Muscle of arm (tissue), 12 donors: ENCODE measurements around the gene RAD51B. TPM values are rescaled to one million over a fixed set of nuclear protein-coding genes. Genes with fewer than 3 reads are reported as not detected.
A peak's percentile ranks its signal among the peaks of the same experiment; 100 is the strongest.

Source experiments
- DNase-seq: peaks from one replicate; pipeline ENCODE4 v3.0.0-alpha.2; 2013
- polyA plus RNA-seq, 12 donors: library from polyadenylated mRNA; unstranded; fragments of 120-200 nt; gene quantifications; one replicate each; pipeline ENCODE4 v1.2.1, GENCODE V29; 2013; ENCODE audit not compliant: insufficient read length in 12 of 12

The RAD51B gene
- polyA plus RNA-seq, 12 donors: 6.3 to 13.1 (median 9.7) TPM; not detected in 2

DNA sequence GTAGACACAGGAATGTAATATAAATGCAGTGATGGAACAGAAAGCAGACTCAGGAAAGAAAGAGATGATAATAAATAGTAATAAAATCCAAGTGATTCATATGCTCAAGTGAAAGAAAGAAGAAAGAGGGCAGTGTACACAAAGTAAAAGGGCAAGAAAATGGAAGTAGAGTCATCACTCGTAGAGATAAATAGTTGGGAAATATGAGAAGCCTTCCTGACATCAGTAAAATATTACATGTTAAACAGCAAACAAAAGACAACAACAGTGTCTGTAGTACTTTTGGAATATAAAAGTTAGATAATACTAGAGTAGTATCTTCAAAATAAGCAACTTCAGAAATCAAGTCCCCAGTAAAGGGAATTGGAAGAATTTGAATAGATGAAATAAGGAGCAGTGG is 412.3 kb downstream of the RAD51B start:
- no peak for DNase-seq

DNA sequence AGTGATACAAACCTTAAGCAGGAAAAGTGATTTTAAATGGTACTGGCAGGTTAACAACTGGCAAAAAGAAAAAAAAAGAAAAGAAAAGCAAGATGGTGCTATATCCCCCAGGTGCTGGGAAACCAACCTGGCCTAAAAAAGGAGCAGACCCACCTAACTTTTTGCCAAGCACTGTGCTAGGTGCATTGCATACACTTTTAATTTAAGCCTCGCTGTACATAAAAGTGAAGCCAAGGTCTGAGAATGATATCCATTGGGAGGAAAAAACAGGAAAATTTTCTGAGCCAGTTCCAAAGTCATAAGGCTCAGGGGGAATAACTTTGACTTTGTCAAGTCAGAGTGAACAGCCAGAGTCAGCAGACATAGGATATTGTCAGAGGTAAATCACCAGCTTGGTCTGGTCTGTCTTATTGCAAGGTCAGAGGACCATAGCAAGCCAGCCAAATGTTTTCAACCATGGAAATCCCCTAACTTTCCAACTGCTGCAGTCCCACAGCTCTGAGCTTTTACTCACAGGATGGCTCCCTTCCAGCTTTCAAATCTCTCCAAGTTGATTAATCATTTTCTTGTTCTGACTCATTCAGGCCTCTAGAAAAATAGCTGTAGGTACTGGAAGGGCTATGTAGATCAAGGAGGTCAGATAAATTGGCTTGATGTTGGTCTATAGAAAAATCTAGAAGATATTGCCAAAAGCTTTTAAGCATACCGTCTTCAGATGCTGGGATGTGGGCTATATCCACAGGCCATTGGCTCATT is 412.9 kb downstream of the RAD51B start:
- DNase-seq: peak; percentile 92

DNA sequence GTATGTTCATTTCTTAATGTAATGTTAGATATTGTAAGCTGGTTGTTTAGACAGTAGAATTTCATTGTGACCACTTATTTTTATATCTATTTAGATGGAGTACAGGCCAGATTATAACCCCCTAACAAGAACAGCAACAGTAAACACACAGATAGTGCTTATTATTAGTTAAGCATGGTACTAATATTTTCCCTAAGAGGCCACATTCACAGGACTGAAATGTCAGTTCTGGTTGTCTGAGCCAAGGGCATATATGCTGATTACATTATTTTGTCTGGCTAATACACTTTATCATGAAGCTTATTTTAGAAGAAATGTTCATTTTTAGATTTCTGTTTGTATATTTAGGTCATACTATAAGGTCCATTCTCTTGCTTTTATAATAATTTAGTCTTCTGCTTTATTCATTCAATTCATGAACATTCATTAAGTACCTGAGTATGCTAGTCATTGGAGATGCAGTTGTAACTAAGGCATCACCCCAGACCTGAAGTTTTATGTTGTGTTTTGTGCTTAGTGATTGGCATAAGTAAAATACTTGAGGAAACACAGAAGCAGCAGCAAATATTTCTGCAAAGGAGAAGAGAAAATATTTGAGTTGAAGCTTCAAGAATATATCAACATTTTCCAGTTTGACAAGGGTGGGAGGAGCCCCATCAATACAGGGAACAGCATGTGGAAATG is 413.7 kb downstream of the RAD51B start:
- no peak for DNase-seq

DNA sequence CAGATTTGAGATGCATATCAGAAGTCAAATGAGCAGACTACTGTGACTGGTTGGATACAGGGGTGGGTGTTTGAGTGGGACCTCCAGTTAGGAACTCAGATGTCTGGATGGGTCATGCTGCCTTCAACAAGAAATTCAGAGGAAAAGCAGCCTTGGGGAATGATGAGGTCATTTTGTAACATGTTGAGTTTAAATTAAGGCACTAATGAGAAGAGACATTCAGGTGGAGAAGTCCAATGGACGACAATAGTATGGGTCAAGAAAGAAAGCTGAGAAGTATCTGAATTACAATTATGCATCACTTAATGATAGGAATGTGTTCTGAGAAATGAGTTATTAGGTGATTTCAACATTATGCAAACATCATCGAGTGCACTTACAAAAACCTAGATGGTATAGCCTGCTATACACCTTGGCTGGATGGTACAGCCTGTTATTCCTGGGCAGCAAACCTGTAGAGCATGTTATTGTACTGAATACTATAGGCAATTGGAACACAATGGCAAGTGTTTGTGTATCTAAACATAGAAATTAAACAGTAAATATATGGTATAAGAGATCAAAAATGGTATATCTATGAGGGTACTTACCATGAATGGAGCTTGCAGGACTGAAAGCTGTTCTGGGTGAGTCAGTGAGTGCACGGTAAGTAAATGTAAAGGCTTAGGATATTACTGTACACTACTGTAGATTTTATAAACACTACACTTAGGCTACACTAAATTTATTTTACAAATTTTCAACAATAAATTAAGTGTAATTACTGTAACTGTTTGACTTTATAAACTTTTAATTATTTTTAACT is 414.7 kb downstream of the RAD51B start:
- no peak for DNase-seq

DNA sequence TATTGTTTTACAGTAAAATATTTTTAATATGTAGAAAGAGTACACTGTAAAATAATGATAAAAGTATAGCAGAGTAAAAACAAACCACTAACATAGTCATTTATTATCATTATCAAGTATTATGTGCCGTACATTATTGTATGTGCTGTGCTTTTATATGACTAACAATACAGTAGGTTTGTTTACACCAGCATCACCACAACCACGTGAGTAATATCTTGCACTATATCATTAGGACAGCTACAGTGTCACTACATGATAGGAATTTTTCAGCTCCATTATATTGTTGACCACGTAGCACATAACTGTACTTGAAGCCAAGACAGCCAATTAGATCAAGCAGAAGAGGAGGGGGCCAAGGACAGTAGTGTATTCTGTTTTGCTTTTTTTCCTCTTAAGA is 415.4 kb downstream of the RAD51B start:
- DNase-seq: no peak

DNA sequence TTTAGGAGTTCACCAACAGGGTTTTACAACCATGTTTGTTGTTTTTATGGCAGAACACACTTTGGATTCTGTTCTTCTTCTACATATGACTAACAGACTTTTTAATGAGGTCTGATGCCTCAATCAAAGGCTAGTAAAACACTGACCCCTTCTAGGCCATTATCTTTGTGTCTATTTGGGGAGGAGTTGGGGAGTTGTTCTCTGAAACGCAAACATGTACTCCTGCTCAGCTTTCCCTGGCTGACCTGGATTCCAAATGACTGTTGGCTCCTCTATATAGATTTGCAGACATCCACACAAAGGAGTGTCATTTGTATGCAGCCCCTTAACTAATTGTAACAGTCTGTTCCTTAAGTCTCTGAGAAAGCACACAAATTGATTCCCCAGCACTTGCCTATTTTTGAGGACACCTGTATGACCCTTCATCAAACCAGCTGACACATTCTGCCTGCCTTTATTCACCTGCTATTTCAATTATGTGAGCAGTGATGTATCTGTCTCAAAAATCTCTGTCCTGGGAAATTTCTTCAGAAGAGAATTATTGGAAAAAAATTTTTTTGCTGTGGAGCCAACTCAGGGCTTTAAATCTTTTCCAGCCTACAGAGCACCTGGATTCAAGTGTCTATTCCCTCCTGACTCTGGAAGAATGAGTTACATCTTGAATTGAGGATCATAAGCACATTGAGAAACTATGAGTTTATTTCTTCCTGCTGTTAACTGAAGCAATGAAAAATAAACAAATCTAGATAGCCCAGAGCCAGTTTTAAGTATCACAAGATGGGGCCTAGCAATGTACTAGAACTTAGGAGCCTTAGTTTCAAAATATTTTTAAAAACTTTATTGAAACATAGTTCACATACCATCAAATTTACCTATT is 417.2 kb downstream of the RAD51B start:
- peak; percentile 56 for DNase-seq

DNA sequence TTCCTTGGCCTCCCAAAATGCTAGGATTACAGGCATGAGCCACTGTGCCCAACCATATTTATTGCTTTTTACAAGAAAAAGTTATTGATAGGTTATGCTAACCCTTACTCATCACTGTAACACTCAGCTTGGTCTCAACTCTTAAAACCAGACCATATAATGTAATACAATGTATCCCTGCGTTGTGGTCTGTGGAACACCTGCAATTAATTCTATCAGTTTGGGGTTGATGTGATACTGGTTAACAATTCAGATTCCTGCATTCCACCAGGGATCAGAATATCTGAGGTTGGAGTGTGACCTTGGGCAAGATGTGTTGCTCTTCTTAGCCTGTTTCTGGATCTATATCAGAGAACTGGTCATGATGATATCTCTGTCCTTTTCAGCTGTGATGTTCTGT is 419.0 kb downstream of the RAD51B start:
- DNase-seq: no peak

DNA sequence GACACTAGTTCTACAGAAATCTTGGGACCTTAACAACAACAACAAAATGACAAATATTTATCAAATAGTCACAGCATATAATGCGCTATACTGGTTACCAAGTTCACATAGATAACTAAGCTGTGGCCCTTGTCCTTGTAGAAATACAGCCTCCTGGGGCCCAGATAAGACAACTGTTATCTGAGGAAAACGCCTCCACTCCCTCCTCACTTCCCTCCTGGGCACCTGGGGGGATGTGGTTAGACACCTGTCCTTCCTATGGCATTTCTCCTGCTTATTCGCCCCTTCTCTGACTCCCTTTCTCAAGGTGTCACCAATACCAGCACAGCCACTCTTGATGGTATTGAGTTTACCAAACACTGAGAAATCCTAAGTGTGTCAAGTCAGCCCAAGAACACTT is 419.4 kb downstream of the RAD51B start:
- no peak for DNase-seq

DNA sequence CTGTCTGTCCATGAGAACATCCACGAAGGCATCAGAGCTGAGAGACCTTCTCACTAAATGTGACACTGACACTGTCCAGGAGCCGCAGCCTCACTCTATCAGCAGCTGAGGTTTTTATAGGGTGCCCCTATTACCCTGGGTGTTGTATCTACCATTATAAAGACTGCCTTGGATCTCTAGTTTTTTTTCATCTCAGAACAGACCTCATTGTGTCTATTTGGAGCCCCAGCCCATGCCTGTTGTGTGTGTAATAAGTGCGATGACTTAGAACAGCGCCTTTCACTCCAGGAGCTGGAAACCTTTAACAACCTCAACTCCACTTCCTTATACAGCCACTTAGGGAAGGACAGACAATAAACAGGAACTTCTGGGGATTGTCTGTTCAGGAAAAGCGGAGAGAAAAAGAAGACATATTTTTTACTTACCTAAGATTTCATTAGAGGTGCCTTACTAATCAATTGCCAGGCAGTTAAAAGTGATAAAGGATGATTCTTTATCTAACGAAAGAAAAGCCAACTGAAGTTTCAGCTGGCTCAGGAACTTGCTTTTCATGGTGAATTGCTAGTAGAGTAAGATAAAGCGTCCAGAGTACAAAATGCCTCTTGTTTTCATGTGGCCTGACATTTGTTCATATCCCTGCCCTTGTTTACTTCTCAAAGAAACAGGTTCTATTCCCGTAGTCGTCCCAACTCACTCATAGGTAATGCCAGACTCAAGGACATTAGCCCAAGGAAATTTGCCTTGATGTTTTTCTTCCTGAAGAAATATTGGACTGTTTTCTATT is 420.6 kb downstream of the RAD51B start:
- DNase-seq: no peak

DNA sequence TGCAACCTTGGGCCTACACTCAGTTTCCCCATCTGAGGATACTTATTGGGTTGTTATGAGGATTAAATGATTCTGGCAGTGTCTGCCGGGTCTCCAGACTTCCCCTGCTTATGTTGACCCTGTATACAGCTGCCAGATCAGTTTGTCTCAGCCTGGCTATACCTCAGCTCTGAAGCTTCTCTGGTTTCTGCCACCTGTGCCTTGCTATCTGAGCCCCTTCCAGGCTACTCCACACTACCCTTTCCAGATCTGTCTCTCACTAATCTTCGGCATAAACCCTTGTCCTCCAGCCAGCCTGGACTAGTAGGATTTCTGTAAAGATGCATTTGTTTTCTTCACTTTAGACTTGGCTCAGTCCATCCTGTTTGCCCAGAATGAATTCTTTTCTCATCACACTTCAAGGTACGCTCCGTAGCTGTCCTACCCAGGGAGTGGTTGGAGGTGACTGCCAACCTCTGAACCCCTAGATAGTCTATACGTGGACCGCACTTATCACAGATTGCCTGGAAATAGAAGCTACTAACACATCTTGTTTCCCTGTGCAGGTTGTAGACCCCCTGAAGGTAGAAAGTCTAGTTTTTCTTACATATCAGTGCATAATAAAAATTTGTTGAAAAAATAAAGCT is 422.4 kb downstream of the RAD51B start:
- no peak for DNase-seq

DNA sequence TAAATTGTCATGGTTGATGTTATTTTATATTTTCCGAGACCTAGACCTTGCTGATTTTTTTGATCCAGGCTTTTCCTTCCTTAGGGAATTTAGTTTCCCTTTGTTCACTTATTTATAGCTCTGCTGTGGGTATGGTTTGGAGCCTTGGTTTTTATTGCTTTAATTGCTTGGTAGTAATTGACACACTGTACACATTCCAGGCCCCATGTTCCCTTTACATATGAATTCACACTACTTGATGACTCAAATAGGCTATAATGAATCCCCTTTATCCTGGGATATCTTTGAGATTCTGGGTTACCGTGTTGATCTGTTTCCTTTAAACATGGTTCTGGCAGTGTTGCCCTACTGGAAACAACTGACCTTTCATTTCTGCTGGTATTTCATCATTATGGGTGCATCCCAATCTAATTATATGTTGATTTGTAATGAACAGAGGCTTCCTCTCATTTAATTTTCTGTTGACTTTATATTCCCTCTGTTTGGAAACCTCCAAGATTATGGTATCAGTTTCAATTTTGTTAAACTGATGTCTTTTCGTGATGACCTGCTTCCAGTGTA is 424.0 kb downstream of the RAD51B start:
- DNase-seq: no peak

DNA sequence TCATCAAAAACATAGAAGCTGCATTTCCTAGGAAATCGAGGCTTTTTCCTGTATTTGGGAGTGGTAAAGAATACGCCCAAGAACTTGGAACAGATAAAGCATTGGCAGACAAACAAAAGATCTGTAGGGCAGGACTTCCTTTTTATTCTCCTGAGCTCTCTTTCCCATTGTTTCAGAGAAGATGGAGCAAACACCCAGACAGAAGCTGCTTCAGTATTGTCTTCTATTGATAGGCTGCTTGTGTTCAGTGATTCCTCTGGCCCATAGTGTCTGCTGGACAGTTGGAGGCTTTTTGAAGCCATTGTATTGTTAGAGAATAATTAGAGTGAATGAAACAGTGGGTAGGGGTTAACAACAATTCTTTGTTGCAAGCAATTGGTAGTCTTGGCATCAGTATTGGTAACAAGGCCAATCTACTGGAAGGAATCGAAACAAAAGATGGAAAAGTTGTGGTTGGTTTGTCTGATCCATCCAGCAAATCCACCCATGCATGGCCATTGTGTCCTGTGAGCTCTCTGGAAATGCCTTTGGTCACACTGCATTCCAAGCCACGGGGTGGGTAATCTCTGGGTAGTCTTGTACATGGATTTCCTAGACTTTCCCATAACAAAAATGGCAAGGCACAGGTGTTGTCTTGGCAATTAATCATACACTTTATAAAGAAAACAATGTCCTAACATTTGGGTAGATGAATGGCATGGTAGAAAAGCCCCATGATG is 424.8 kb downstream of the RAD51B start:
- DNase-seq: no peak

DNA sequence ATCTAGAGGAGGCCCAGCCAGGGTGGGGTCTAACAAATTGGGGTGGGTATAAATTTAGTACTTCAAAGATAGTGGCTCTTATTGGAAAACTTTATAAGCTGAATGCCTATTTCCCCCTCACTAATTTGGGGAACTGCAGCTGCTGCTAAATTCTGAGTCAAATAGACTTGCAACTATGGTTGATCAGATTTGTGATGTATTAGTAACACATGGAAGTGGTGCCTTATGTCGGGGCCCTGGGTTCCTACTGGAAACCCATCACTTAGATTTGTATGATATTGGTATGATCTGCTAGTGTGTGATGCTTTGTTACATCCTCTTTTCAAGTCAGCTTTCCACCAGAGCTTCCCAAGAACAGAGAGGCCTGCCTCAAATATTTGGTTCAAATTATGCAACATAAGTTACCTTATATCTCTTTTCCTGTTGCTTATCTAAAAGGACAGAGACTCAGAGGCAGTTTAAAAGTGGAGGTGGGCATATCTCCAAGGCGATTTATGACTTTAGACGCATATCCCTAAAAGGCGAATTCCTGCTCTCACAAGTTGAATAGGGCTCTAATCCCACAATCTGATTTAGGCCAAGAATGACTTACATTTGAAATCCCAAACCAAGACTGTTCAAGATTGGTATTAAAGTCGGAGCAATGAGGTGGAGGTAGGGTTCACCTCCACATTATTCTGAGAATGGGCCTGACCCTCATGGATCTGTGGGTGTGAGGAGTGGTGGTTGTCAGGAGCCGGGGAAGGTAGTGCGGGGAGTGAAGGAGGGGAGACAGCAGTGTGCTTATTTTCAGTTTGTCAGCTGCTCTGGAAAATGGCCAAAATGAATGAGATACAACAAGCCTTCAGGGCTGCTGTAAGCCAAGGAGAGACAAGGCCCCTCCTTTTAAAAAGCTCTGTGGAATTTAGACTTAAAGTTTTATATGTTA is 425.8 kb downstream of the RAD51B start:
- peak; percentile 89 for DNase-seq

DNA sequence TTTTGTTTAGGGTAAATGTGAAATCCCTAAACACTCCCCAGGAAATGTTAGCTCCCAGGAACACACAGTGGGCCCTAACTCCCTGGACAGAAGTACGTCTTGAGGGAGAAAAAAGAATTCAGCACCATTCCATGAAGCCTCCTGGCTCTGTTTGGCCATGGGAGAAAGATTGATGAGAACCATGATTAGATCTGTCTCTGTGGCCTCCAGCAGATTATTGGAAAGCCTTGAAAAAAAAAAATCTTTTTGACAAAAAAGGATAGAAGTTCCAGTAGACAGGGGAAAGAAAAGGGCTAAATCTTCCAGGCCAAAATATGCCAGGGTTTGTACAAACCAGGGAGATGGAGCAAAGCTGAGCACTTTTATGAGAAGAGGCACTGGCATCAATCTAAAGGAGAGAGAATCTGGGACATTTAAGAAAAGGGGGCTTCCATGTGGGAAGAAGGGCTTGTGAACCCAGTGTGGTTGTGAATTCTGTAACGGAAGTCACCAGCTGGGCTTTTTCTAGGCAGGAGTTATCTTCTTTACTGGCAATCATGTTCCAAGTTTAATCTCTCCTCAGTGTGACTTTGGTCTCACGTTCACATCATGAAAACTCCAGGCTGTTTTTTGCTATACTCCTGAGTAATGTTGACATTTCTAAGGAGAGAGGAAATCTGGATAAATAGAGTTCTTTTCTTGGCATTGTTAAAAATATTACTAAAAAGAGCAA is 426.7 kb downstream of the RAD51B start:
- DNase-seq: no peak

DNA sequence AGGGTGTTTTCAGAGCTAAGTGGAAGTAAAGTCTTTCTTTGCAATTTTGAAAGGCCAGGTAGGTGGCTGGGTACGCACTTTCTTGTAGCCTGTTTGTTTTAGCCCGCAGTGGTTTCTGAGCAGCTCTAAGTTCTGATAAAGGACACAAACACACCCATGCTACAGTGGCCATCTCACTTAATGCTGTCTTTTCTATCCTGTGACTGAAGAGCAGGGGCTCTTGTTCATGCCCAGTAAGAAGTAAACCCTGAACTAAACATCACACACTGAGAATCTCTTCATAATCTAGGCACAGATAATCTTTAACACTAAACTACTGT is 427.2 kb downstream of the RAD51B start:
- no peak for DNase-seq

DNA sequence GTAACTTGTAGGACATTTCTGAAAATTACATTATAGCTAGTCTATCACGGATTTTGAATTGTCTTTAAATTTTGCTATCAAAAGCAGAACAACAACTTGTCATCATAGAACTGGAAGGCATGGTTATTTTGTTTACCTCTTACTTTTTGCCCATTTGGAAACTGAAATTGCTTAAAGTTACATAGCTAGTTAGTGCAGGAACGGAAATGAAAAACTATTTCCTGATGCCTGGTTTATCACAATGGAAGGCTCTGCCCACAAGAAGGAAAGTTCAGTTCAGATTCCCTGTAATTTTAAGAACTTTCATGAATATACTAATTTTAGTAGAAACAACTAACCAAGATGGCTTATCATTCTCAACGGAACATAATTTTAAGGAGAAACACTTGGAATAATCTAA is 427.7 kb downstream of the RAD51B start:
- DNase-seq: no peak

DNA sequence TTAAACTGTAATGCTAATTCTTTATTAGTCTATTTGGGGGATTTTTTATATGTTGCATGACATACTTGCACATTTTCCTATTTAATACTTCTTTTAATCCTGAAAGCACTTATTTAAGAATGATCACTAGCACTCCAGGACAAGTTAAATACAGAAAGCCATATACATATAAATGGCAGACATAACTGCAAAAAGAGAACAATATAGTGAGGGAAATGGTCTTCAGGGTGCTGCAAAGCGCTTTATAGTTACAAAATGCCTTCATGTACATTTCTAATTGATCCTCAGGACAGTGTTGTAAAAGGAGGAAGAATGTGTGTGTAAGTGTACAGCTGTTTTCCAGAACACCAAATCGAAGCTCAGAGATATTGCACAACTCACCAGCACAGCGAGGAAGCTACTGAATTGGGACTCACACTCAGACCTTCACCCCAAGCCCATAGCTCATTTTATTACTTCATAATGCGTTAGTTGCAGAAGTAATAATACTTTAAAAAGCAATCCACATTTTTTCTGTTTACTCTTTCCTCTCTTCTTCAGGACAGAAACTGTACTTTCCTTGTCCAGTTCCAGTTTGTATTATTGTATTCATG is 428.2 kb downstream of the RAD51B start:
- DNase-seq: no peak
